Measurements from ENCODE around the gene AZIN2. TPM values are rescaled to one million over a fixed set of nuclear protein-coding genes. Genes with fewer than 3 reads are reported as not detected.
"Not testable (repeated sequence)": the region's sequence is repeated elsewhere in the genome, so short reads cannot be mapped to it uniquely, and the experiment has no call there.

AZIN2 gene
- total and polyA plus RNA-seq, 2 donors (not counting 3 experiments of a cell fraction or from before 2014, with no cell fraction given), result 0.91 to 1.4 TPM

- H4K20me1 ChIP-seq (replicated peaks; ENCODE audit: control insufficient read depth, extremely low read depth, insufficient read depth, low read length), result no peaks in the 10 kb centered on the region
- CTCF ChIA-PET, result no interaction called here
- POLR2A ChIA-PET, result no interaction called here
- TF ChIP-seq JUN (IDR thresholded peaks at IDR 0.05; ENCODE audit: borderline replicate concordance, insufficient read depth, insufficient read length, low read depth), result no peak
- no peak overlapping the region for H3K27ac ChIP-seq (ENCODE audit: insufficient read depth, low read depth, low read length)
- no peak for DNase-seq (ENCODE audit: low read depth, low spot score)
- BruUV-seq (replicated peaks), result no TSS peak
- no peak overlapping the region for H2AFZ ChIP-seq (ENCODE audit: low read depth, low read length)
- dilution Hi-C loops (cut with MboI; ENCODE audit: extremely low pct_ligation_motif_present, low sequenced_read_pairs) (no loop called here), intact Hi-C loops (cut with micrococcal nuclease) (no loop called here)
- H3K36me3 ChIP-seq (ENCODE audit: control insufficient read depth in 2 of 2, extremely low read depth in 1 of 2, insufficient read depth in 2 of 2, low read length in 2 of 2), result no peaks in the 10 kb centered on the region
- no peak overlapping the region for H3K4me2 ChIP-seq (ENCODE audit: insufficient read depth, low read length)
- H3K9ac ChIP-seq (replicated peaks; ENCODE audit: extremely low read depth, insufficient read depth, low read length), result no peak overlapping the region
- no peak for FAIRE-seq
- H3K79me2 ChIP-seq (ENCODE audit: control insufficient read depth, insufficient read depth, low read length), result no peaks in the 10 kb centered on the region
- peaks cover 2% of the 10 kb centered on the region in 2 experiments for H3K27me3 ChIP-seq (ENCODE audit: control insufficient read depth in 2 of 2, insufficient read depth in 2 of 2, low read length in 2 of 2)
- H3K4me3 ChIP-seq (replicated peaks in 1 of 3; ENCODE audit: insufficient read depth in 1 of 3, low read depth in 1 of 3, low read length in 3 of 3), result no peak overlapping the region
- H3K9me1 ChIP-seq (replicated peaks; ENCODE audit: control insufficient read depth, extremely low read depth, insufficient read depth, low read length), result no peaks in the 10 kb centered on the region
- H3K4me1 ChIP-seq (ENCODE audit: control insufficient read depth, extremely low read depth, insufficient read depth, low read length), result peaks cover 10% of the 10 kb centered on the region
- H3K9me3 ChIP-seq (replicated peaks; ENCODE audit: control insufficient read depth, insufficient read depth, low read length), result no peaks in the 10 kb centered on the region
Observed at GRCh38 chr1:33123266-33123665, 42.3 kb downstream of the AZIN2 start.

DNA sequence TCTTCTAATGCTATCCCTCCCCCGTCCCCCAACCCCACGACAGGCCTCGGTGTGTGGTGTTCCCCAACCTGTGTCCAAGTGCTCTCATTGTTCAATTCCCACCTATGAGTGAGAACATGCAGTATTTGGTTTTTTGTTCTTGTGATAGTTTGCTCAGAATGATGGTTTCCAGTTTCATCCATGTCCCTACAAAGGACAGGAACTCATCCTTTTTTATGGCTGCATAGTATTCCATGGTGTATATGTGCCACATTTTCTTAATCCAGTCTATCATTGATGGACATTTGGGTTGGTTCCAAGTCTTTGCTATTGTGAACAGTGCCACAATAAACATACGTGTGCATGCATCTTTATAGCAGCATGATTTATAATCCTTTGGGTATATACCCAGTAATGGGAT is 43.7 kb downstream of the AZIN2 start:
- H3K4me1 ChIP-seq (ENCODE audit: control insufficient read depth, extremely low read depth, insufficient read depth, low read length), result peaks cover 10% of the 10 kb centered on the region
- H3K79me2 ChIP-seq (ENCODE audit: control insufficient read depth, insufficient read depth, low read length); H2AFZ ChIP-seq (ENCODE audit: low read depth, low read length); POLR2A ChIA-PET; H3K27me3 ChIP-seq (ENCODE audit: control insufficient read depth in 2 of 2, insufficient read depth in 2 of 2, low read length in 2 of 2); H3K9ac ChIP-seq (replicated peaks; ENCODE audit: extremely low read depth, insufficient read depth, low read length); FAIRE-seq; H3K9me3 ChIP-seq (replicated peaks; ENCODE audit: control insufficient read depth, insufficient read depth, low read length); H4K20me1 ChIP-seq (replicated peaks; ENCODE audit: control insufficient read depth, extremely low read depth, insufficient read depth, low read length); DNase-seq (ENCODE audit: low read depth, low spot score); BruUV-seq (replicated peaks); H3K9me1 ChIP-seq (replicated peaks; ENCODE audit: control insufficient read depth, extremely low read depth, insufficient read depth, low read length); H3K4me2 ChIP-seq (ENCODE audit: insufficient read depth, low read length); H3K36me3 ChIP-seq (ENCODE audit: control insufficient read depth in 2 of 2, extremely low read depth in 1 of 2, insufficient read depth in 2 of 2, low read length in 2 of 2); H3K4me3 ChIP-seq (replicated peaks in 1 of 3; ENCODE audit: insufficient read depth in 1 of 3, low read depth in 1 of 3, low read length in 3 of 3); dilution Hi-C loops (cut with MboI; ENCODE audit: extremely low pct_ligation_motif_present, low sequenced_read_pairs); H3K27ac ChIP-seq (ENCODE audit: insufficient read depth, low read depth, low read length): not testable (repeated sequence)
- intact Hi-C loops (cut with micrococcal nuclease), result loop anchor here (5.0 kb wide), 3 partner anchors 38 to 308 kb away; partner anchors contain the start of genes PHC2 and ZNF362
- CTCF ChIA-PET, result interaction anchor here (1.3 kb wide), 1 partner anchor 12 kb away, joined by 3 read pairs; no protein-coding TSS in a partner anchor
